ENCODE measurements around the gene HNRNPUL2.

DNA sequence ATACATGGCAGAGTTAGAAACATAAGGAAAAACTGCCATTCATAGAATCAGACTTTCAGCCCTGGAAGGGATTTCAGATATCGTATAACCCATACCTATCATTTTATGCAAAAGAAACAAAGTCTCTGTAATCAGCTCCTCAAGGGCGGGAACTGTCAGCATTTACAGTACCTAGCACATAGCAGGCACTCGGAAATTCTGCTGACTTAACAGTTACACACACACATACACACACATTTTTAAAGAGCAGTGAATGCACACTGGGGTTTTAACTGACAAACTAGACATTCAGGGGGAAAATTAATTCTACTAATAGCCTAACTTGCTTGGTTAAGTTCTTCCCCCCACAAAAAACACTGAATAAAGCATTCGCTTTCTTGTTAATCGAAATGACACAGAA is 11.1 kb downstream of the HNRNPUL2 start:
- TF ChIP-seq CTCF (IDR thresholded peaks at IDR 0.05; ENCODE audit: low read depth, low read length) (no peak), POLR2A (IDR thresholded peaks at IDR 0.05; ENCODE audit: extremely low read depth, insufficient read length) (no peak), MYC (IDR thresholded peaks at IDR 0.05; ENCODE audit: low read depth, low read length) (no peak)
- TF ChIP-seq, protein P1, sequence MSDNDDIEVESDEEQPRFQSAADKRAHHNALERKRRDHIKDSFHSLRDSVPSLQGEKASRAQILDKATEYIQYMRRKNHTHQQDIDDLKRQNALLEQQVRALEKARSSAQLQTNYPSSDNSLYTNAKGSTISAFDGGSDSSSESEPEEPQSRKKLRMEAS (IDR thresholded peaks at IDR 0.05; ENCODE audit: low read depth, low read length), result no peak

All from NB4 (cell line).